Activated naive CD8-positive, alpha-beta T cell (primary cell): ENCODE data around the gene CELF2.

Source experiments
- H3K27ac Mint-ChIP-seq: one replicate; pipeline ENCODE4 v1.8.0; 2021; ENCODE audit warnings: mixed read lengths
- H3K27me3 Mint-ChIP-seq: one replicate; pipeline ENCODE4 v1.8.0; 2021; ENCODE audit warnings: mixed read lengths
- H3K36me3 Mint-ChIP-seq: one replicate; pipeline ENCODE4 v1.8.0; 2021; ENCODE audit warnings: mixed read lengths
- H3K4me1 Mint-ChIP-seq: one replicate; pipeline ENCODE4 v1.8.0; 2021; ENCODE audit warnings: low read depth, mixed read lengths
- H3K4me3 Mint-ChIP-seq: one replicate; pipeline ENCODE4 v1.8.0; 2021; ENCODE audit warnings: mild to moderate bottlenecking, mixed read lengths
- H3K9me3 Mint-ChIP-seq: one replicate; pipeline ENCODE4 v1.8.0; 2021; ENCODE audit warnings: low read depth, mixed read lengths

CELF2 gene

DNA sequence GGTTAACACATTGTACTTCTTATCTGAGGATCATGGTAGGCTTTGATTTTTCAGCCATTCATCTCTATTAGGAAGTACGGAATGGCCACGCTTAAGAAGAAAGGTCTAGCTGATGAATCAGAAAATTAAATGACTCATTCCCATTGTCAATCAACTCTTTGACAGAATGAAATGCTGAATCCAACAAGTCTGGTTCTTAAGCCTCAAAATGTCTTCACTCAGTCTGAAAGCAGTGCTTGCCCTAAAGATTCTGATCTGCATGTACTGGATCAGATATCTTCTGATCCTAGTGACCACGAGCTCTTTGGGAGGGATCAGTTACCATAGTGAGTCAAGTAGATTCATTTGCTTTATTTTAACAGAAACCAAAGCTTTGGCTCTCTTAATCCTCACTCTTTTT lies 5.7 kb upstream of the CELF2 start:
- Mint-ChIP-seq H3K27me3 (peaks cover 44% of the 10 kb centered on the region), H3K4me1 (peaks cover 21% of the 10 kb centered on the region), H3K4me3 (no peak overlapping the region), H3K36me3 (no peaks in the 10 kb centered on the region), H3K27ac (no peak overlapping the region), H3K9me3 (no peaks in the 10 kb centered on the region)

GRCh38 chr10:11012421-11013295 lies 5.0 kb upstream of the CELF2 start:
- Mint-ChIP-seq H3K4me3 (no peak overlapping the region), H3K27me3 (peaks cover 47% of the 10 kb centered on the region), H3K9me3 (no peaks in the 10 kb centered on the region), H3K4me1 (peaks cover 25% of the 10 kb centered on the region), H3K27ac (no peak overlapping the region), H3K36me3 (no peaks in the 10 kb centered on the region)

GRCh38 chr10:11013836-11014235 lies 3.8 kb upstream of the CELF2 start:
- Mint-ChIP-seq H3K4me1 (peaks cover 21% of the 10 kb centered on the region), H3K27ac (no peak overlapping the region), H3K36me3 (no peaks in the 10 kb centered on the region), H3K4me3 (no peak overlapping the region), H3K27me3 (peaks cover 40% of the 10 kb centered on the region), H3K9me3 (no peaks in the 10 kb centered on the region)

DNA sequence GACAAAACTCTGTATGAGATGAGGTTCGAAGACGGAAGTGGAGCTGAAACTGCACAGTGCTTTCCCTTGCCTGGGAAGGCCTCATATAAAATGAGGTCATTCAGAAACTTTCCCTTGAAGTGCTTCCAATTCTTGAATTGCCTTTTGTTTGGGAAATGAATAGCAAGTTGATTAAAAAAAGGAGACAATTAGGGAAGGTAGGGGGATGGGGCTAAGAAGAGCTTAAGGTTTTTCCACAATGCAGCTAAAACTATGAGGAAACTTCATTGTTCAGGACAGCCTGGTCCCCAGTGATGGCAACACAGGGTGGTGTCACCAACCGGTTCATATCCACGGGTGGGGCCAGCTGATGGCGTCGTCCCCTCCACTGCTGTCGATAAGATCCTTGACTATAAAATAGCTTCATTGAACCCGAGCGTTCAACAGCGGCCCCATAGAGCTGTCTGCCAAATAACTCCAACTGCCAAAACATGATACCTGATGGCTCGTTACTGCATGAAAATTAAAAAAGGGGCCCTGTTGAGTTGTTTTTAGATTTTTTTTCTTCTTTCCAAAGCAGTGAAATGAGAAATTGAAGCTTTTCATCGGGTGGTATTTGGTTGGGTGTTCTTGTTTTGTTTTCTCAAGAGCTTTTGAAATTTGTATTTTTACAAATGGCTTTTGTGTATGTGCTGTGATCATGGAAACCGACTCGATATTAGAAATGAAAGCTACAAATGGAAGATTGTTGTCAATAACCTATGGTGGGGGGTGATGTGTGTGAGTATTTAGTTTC lies 2.8 kb upstream of the CELF2 start:
- Mint-ChIP-seq H3K4me1 (peaks cover 16% of the 10 kb centered on the region), H3K36me3 (no peaks in the 10 kb centered on the region), H3K4me3 (no peak overlapping the region), H3K27ac (no peak overlapping the region), H3K9me3 (no peaks in the 10 kb centered on the region), H3K27me3 (peaks cover 46% of the 10 kb centered on the region)

- no peaks in the 10 kb centered on the region for H3K9me3 Mint-ChIP-seq
- peaks cover 46% of the 10 kb centered on the region for H3K27me3 Mint-ChIP-seq
- peaks cover 11% of the 10 kb centered on the region for H3K4me1 Mint-ChIP-seq
- H3K27ac Mint-ChIP-seq: no peak overlapping the region
- H3K36me3 Mint-ChIP-seq: no peaks in the 10 kb centered on the region
- no peak overlapping the region for H3K4me3 Mint-ChIP-seq
Measured at GRCh38 chr10:11015446-11015934, 2.2 kb upstream of the CELF2 start.

DNA sequence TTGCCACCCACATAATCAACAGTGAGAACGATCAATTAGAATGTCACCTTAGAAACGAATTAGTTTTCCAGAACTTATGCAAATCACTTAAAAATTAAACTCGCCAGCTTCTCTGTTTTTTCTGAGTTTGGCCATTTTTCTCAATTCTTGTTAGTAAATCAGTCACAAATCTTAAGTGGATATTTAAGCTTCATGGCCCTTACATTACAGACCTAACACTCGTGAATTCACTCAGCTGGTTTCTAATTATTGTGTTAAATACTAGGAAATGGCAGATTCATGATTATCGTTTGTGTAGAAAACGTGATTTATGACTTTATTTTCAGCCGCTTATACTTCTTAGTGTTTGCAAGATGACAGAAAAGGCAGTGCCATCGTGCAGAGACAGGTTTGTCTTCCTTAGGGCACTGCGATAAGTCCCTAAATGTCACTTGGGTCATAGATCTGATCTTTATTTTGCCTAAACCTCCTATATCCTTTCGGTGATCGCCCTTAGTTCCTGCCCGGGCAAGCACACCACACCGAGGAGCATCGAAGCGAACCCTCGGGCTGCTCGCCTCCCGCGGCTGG lies 587 bp upstream of the CELF2 start:
- peaks cover 11% of the 10 kb centered on the region for H3K4me1 Mint-ChIP-seq
- H3K9me3 Mint-ChIP-seq: no peaks in the 10 kb centered on the region
- peaks cover 48% of the 10 kb centered on the region for H3K27me3 Mint-ChIP-seq
- peak overlapping the region; percentile 82 for H3K4me3 Mint-ChIP-seq
- no peaks in the 10 kb centered on the region for H3K36me3 Mint-ChIP-seq
- no peak overlapping the region for H3K27ac Mint-ChIP-seq

DNA sequence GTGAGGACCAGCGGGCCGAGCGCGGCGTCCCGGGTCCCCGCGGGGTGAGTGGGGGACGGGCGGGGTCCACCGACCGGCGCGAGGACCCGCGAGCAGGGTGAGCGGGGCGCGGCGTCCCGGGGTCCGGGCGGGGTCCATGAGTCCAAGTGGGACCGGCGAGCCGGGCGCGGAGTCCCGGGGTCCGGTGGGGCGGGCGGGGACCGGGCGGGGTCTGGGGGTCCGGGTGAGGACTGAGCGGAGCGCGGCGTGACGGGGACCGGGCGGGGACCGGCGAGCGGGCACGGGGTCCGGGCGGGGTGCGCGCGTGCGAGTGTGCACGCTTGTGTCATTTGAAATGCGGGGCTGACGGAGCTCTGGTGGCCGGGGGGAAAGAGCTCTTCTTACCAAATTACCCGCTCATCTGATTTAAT lies 765 bp downstream of the CELF2 start:
- Mint-ChIP-seq H3K4me3 (peak overlapping the region; percentile 83), H3K27ac (peak overlapping the region; percentile 51), H3K27me3 (peaks cover 52% of the 10 kb centered on the region), H3K9me3 (no peaks in the 10 kb centered on the region), H3K4me1 (peaks cover 11% of the 10 kb centered on the region), H3K36me3 (no peaks in the 10 kb centered on the region)

GRCh38 chr10:11018855-11019631 lies 1.4 kb downstream of the CELF2 start:
- H3K27ac Mint-ChIP-seq: peak overlapping the region; percentile 51
- peak overlapping the region; percentile 83 for H3K4me3 Mint-ChIP-seq
- peaks cover 49% of the 10 kb centered on the region for H3K27me3 Mint-ChIP-seq
- H3K4me1 Mint-ChIP-seq: peaks cover 11% of the 10 kb centered on the region
- no peaks in the 10 kb centered on the region for H3K9me3 Mint-ChIP-seq
- no peaks in the 10 kb centered on the region for H3K36me3 Mint-ChIP-seq

GRCh38 chr10:11019724-11020547 lies 2.3 kb downstream of the CELF2 start:
- peaks cover 43% of the 10 kb centered on the region for H3K27me3 Mint-ChIP-seq
- H3K4me3 Mint-ChIP-seq: peak overlapping the region; percentile 83
- peaks cover 11% of the 10 kb centered on the region for H3K4me1 Mint-ChIP-seq
- H3K9me3 Mint-ChIP-seq: no peaks in the 10 kb centered on the region
- H3K27ac Mint-ChIP-seq: no peak overlapping the region
- H3K36me3 Mint-ChIP-seq: no peaks in the 10 kb centered on the region

DNA sequence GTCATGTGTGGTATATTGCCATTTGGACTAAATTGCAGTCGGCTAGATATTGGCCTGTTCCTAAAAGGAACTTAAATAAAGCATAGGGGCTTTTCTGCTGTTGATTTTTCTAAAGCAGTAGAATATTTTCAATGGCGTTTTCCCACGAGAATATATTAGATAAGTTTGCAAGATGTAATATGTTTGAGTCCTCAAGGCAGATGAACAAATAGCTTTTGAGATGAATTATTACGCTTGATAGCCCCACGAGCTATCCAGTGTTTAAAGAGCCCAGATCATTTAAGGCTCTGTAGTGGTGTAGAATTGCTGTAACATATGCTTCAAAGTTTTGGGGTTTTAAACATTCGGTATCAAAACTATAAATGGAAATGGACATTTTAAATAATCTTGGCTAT lies 2.9 kb downstream of the CELF2 start:
- no peaks in the 10 kb centered on the region for H3K36me3 Mint-ChIP-seq

GRCh38 chr10:11022213-11022612 lies 4.5 kb downstream of the CELF2 start:
- H3K4me1 Mint-ChIP-seq: peaks cover 9% of the 10 kb centered on the region
- no peak overlapping the region for H3K4me3 Mint-ChIP-seq
- H3K36me3 Mint-ChIP-seq: no peaks in the 10 kb centered on the region
- no peak overlapping the region for H3K27ac Mint-ChIP-seq
- peaks cover 30% of the 10 kb centered on the region for H3K27me3 Mint-ChIP-seq
- H3K9me3 Mint-ChIP-seq: no peaks in the 10 kb centered on the region

More for the DNA sequence above, 2.9 kb downstream of the CELF2 start:
- no peak overlapping the region for H3K27ac Mint-ChIP-seq
- H3K4me1 Mint-ChIP-seq: peaks cover 11% of the 10 kb centered on the region
- peaks cover 39% of the 10 kb centered on the region for H3K27me3 Mint-ChIP-seq
- H3K4me3 Mint-ChIP-seq: no peak overlapping the region
- H3K9me3 Mint-ChIP-seq: no peaks in the 10 kb centered on the region

DNA sequence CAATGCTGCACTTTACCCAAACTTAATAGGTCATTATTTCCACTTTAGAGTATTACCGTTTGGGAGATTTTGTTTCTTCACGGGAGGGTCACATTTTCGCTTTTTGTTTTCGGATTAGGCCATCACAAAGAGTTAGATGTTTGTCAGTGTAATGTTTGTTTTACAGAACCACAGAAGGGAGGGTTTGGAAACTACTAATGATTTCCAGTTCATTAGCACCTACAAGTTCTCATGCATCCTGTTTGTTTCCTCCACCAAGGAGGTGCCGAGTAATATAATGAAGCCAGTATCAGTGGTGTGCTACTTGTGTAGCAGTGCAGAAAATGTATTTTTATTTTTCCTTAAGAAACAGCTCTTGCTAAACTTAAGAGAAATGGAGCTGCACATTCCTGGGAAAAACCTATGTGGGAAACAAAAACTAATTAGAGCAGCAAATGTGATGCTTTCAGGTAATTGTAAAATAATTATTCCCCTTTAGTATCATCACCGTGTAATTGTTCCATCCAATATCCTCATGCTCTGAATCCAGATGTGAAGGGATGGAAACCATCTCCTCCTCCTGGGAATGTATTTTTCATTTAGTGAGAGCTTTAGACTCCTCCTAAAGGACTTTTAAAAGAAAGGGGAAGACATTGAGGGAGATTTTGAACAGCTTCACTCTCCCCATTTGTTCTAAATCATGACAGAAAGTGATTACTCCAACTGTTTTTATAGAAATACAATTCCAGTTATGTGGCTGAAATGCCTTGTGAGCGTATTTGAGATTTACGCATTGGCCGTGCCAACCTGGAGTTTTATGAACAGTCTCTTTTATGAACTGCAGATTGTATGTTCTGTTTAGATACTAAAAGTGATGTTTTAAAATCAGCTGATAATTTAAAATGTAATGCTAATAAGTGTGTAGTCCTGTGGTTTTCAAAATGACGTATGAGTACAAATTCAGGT lies 5.6 kb downstream of the CELF2 start:
- no peak overlapping the region for H3K27ac Mint-ChIP-seq
- H3K4me3 Mint-ChIP-seq: no peak overlapping the region
- H3K4me1 Mint-ChIP-seq: peaks cover 7% of the 10 kb centered on the region

GRCh38 chr10:11024596-11024995 lies 6.9 kb downstream of the CELF2 start:
- Mint-ChIP-seq H3K4me3 (no peak overlapping the region), H3K27ac (no peak overlapping the region), H3K36me3 (no peaks in the 10 kb centered on the region), H3K9me3 (no peaks in the 10 kb centered on the region), H3K27me3 (peaks cover 20% of the 10 kb centered on the region), H3K4me1 (no peaks in the 10 kb centered on the region)

More for the DNA sequence above, 5.6 kb downstream of the CELF2 start:
- no peaks in the 10 kb centered on the region for H3K9me3 Mint-ChIP-seq
- H3K36me3 Mint-ChIP-seq: no peaks in the 10 kb centered on the region
- peaks cover 30% of the 10 kb centered on the region for H3K27me3 Mint-ChIP-seq
